Measurements from ENCODE around the gene OR51Q1. TPM values are rescaled to one million over a fixed set of nuclear protein-coding genes. Genes with fewer than 3 reads are reported as not detected.

OR51Q1 gene
- total and polyA plus RNA-seq, 10 of the 15 experiments (the other 5 are each of a cell fraction or from before 2014, with no cell fraction given) = not detected

Other genes starting within 250 kb of the OR51Q1 start
Only the 7 nearest of the 20 such genes appear.
- gene OR51B5, start 78.6 kb upstream of the OR51Q1 start, total RNA-seq (2014; rRNA removed) = 0.17 TPM in 1 of 2 replicates, not detected in the other
- not detected in 2 replicates for gene OR51B5, start 78.6 kb upstream of the OR51Q1 start, total RNA-seq (2014; rRNA removed; fragmentation: Illumina TruSeq; extraction: Trizol)
- gene OR51B5, start 78.6 kb upstream of the OR51Q1 start, total RNA-seq (2021) = 0.18 TPM in 1 of 2 replicates, not detected in the other
- gene OR51B5, start 78.6 kb upstream of the OR51Q1 start, polyA plus RNA-seq (2011; rRNA removed) = 2.1 and 2.5 TPM in 2 replicates
- not detected in 2 replicates for gene OR51B5, start 78.6 kb upstream of the OR51Q1 start, polyA plus RNA-seq (2014; fragmentation: Illumina TruSeq; extraction: Trizol)
- gene OR51B5, start 78.6 kb upstream of the OR51Q1 start, polyA plus RNA-seq (2014; fragmentation: Nextera tagmentation; extraction: Ambion mirVana) = under 1 TPM in 1 of 2 experiments, not detected in 1; 0.04 TPM
- gene OR51B5, start 78.6 kb upstream of the OR51Q1 start, polyA plus RNA-seq (2014; rRNA removed) = not detected in 2 replicates
- gene OR51B5, start 78.6 kb upstream of the OR51Q1 start, polyA plus RNA-seq (2016; fragmentation: Nextera tagmentation; extraction: Ambion mirVana) = not detected
- 0.17 TPM in 1 of 2 replicates, not detected in the other for gene OR51B6, start 70.6 kb upstream of the OR51Q1 start, total RNA-seq (2014; rRNA removed)
- not detected in 2 replicates for gene OR51B6, start 70.6 kb upstream of the OR51Q1 start, total RNA-seq (2014; rRNA removed; fragmentation: Illumina TruSeq; extraction: Trizol)
- gene OR51B6, start 70.6 kb upstream of the OR51Q1 start, total RNA-seq (2021) = not detected in 2 replicates
- gene OR51B6, start 70.6 kb upstream of the OR51Q1 start, polyA plus RNA-seq (2011; rRNA removed) = not detected in 2 replicates
- gene OR51B6, start 70.6 kb upstream of the OR51Q1 start, polyA plus RNA-seq (2014; fragmentation: Illumina TruSeq; extraction: Trizol) = not detected in 2 replicates
- not detected for gene OR51B6, start 70.6 kb upstream of the OR51Q1 start, polyA plus RNA-seq (2014; fragmentation: Nextera tagmentation; extraction: Ambion mirVana)
- not detected in 2 replicates for gene OR51B6, start 70.6 kb upstream of the OR51Q1 start, polyA plus RNA-seq (2014; rRNA removed)
- not detected for gene OR51B6, start 70.6 kb upstream of the OR51Q1 start, polyA plus RNA-seq (2016; fragmentation: Nextera tagmentation; extraction: Ambion mirVana)
- gene OR51M1, start 38.3 kb upstream of the OR51Q1 start, total RNA-seq (2014; rRNA removed) = not detected in 2 replicates
- gene OR51M1, start 38.3 kb upstream of the OR51Q1 start, total RNA-seq (2014; rRNA removed; fragmentation: Illumina TruSeq; extraction: Trizol) = not detected in 2 replicates
- not detected in 2 replicates for gene OR51M1, start 38.3 kb upstream of the OR51Q1 start, total RNA-seq (2021)
- not detected in 2 replicates for gene OR51M1, start 38.3 kb upstream of the OR51Q1 start, polyA plus RNA-seq (2011; rRNA removed)
- gene OR51M1, start 38.3 kb upstream of the OR51Q1 start, polyA plus RNA-seq (2014; fragmentation: Illumina TruSeq; extraction: Trizol) = 0.06 TPM in 1 of 2 replicates, not detected in the other
- gene OR51M1, start 38.3 kb upstream of the OR51Q1 start, polyA plus RNA-seq (2014; fragmentation: Nextera tagmentation; extraction: Ambion mirVana) = not detected
- gene OR51M1, start 38.3 kb upstream of the OR51Q1 start, polyA plus RNA-seq (2014; rRNA removed) = not detected in 2 replicates
- gene OR51M1, start 38.3 kb upstream of the OR51Q1 start, polyA plus RNA-seq (2016; fragmentation: Nextera tagmentation; extraction: Ambion mirVana) = not detected
- 0.11 TPM in 1 of 2 replicates, not detected in the other for gene OR51I1, start 19.4 kb downstream of the OR51Q1 start, total RNA-seq (2014; rRNA removed)
- not detected in 2 replicates for gene OR51I1, start 19.4 kb downstream of the OR51Q1 start, total RNA-seq (2014; rRNA removed; fragmentation: Illumina TruSeq; extraction: Trizol)
- not detected in 2 replicates for gene OR51I1, start 19.4 kb downstream of the OR51Q1 start, total RNA-seq (2021)
- gene OR51I1, start 19.4 kb downstream of the OR51Q1 start, polyA plus RNA-seq (2011; rRNA removed) = 0.10 and 0.16 TPM in 2 replicates
- gene OR51I1, start 19.4 kb downstream of the OR51Q1 start, polyA plus RNA-seq (2014; fragmentation: Illumina TruSeq; extraction: Trizol) = not detected in 2 replicates
- gene OR51I1, start 19.4 kb downstream of the OR51Q1 start, polyA plus RNA-seq (2014; fragmentation: Nextera tagmentation; extraction: Ambion mirVana) = not detected
- gene OR51I1, start 19.4 kb downstream of the OR51Q1 start, polyA plus RNA-seq (2014; rRNA removed) = not detected in 2 replicates
- gene OR51I1, start 19.4 kb downstream of the OR51Q1 start, polyA plus RNA-seq (2016; fragmentation: Nextera tagmentation; extraction: Ambion mirVana) = not detected
- 0.05 TPM in 1 of 2 replicates, not detected in the other for gene OR51I2, start 27.2 kb downstream of the OR51Q1 start, total RNA-seq (2014; rRNA removed)
- not detected in 2 replicates for gene OR51I2, start 27.2 kb downstream of the OR51Q1 start, total RNA-seq (2014; rRNA removed; fragmentation: Illumina TruSeq; extraction: Trizol)
- gene OR51I2, start 27.2 kb downstream of the OR51Q1 start, total RNA-seq (2021) = not detected in 2 replicates
- gene OR51I2, start 27.2 kb downstream of the OR51Q1 start, polyA plus RNA-seq (2011; rRNA removed) = not detected in 2 replicates
- gene OR51I2, start 27.2 kb downstream of the OR51Q1 start, polyA plus RNA-seq (2014; fragmentation: Illumina TruSeq; extraction: Trizol) = not detected in 2 replicates
- not detected for gene OR51I2, start 27.2 kb downstream of the OR51Q1 start, polyA plus RNA-seq (2014; fragmentation: Nextera tagmentation; extraction: Ambion mirVana)
- gene OR51I2, start 27.2 kb downstream of the OR51Q1 start, polyA plus RNA-seq (2014; rRNA removed) = not detected in 2 replicates
- not detected for gene OR51I2, start 27.2 kb downstream of the OR51Q1 start, polyA plus RNA-seq (2016; fragmentation: Nextera tagmentation; extraction: Ambion mirVana)
- gene OR52D1, start 66.6 kb downstream of the OR51Q1 start, total RNA-seq (2014; rRNA removed) = not detected in 2 replicates
- gene OR52D1, start 66.6 kb downstream of the OR51Q1 start, total RNA-seq (2014; rRNA removed; fragmentation: Illumina TruSeq; extraction: Trizol) = not detected in 2 replicates
- not detected in 2 replicates for gene OR52D1, start 66.6 kb downstream of the OR51Q1 start, total RNA-seq (2021)
- not detected in 2 replicates for gene OR52D1, start 66.6 kb downstream of the OR51Q1 start, polyA plus RNA-seq (2011; rRNA removed)
- gene OR52D1, start 66.6 kb downstream of the OR51Q1 start, polyA plus RNA-seq (2014; fragmentation: Illumina TruSeq; extraction: Trizol) = not detected in 2 replicates
- not detected for gene OR52D1, start 66.6 kb downstream of the OR51Q1 start, polyA plus RNA-seq (2014; fragmentation: Nextera tagmentation; extraction: Ambion mirVana)
- gene OR52D1, start 66.6 kb downstream of the OR51Q1 start, polyA plus RNA-seq (2014; rRNA removed) = not detected in 2 replicates
- gene OR52D1, start 66.6 kb downstream of the OR51Q1 start, polyA plus RNA-seq (2016; fragmentation: Nextera tagmentation; extraction: Ambion mirVana) = not detected
- not detected in 2 replicates for gene UBQLN3, start 87.8 kb downstream of the OR51Q1 start, total RNA-seq (2014; rRNA removed)
- not detected in 2 replicates for gene UBQLN3, start 87.8 kb downstream of the OR51Q1 start, total RNA-seq (2014; rRNA removed; fragmentation: Illumina TruSeq; extraction: Trizol)
- gene UBQLN3, start 87.8 kb downstream of the OR51Q1 start, total RNA-seq (2021) = not detected in 2 replicates
- 0.06 TPM in 1 of 2 replicates, not detected in the other for gene UBQLN3, start 87.8 kb downstream of the OR51Q1 start, polyA plus RNA-seq (2011; rRNA removed)
- not detected in 2 replicates for gene UBQLN3, start 87.8 kb downstream of the OR51Q1 start, polyA plus RNA-seq (2014; fragmentation: Illumina TruSeq; extraction: Trizol)
- gene UBQLN3, start 87.8 kb downstream of the OR51Q1 start, polyA plus RNA-seq (2014; fragmentation: Nextera tagmentation; extraction: Ambion mirVana) = not detected
- gene UBQLN3, start 87.8 kb downstream of the OR51Q1 start, polyA plus RNA-seq (2014; rRNA removed) = not detected in 2 replicates
- gene UBQLN3, start 87.8 kb downstream of the OR51Q1 start, polyA plus RNA-seq (2016; fragmentation: Nextera tagmentation; extraction: Ambion mirVana) = not detected

Measured in GM12878 (cell line).